HepG2 (cell line): ENCODE measurements around the gene ILRUN. TPM values are rescaled to one million over a fixed set of nuclear protein-coding genes. Genes with fewer than 3 reads are reported as not detected.
A peak's percentile ranks its signal among the peaks of the same experiment; 100 is the strongest.

ENCODE experiments used
- ARID2 ChIP-seq: sonication (generic); formaldehyde crosslinking; IDR thresholded peaks from 2 replicates; pipeline ENCODE4 v1.8.1; 2022; ENCODE audit warnings: mild to moderate bottlenecking, missing genetic modification reagents, borderline replicate concordance
- HNRNPK ChIP-seq: fragments of 200-400 bp; formaldehyde crosslinking; IDR thresholded peaks from 2 replicates; pipeline ENCODE4 v1.6.1; 2018; ENCODE audit warnings: low read length, low read depth, moderate library complexity, mild to moderate bottlenecking; ENCODE audit not compliant: poor library complexity, severe bottlenecking
- MAFG ChIP-seq: sonication (generic); formaldehyde crosslinking; IDR thresholded peaks from 2 replicates; pipeline ENCODE4 v1.5.1; 2020; ENCODE audit warnings: mild to moderate bottlenecking, missing genetic modification reagents
- NFIB ChIP-seq: sonication (generic); formaldehyde crosslinking; IDR thresholded peaks from 2 replicates; pipeline ENCODE4 v1.9.0; 2021; ENCODE audit warnings: missing genetic modification reagents, mild to moderate bottlenecking, borderline replicate concordance
- SATB2 ChIP-seq: sonication (generic); formaldehyde crosslinking; IDR thresholded peaks from 2 replicates; pipeline ENCODE4 v1.5.0; 2020; ENCODE audit warnings: missing genetic modification reagents
- U2AF1 ChIP-seq: fragments of 200-400 bp; formaldehyde crosslinking; optimal IDR thresholded peaks from 2 replicates; pipeline ENCODE3; 2017; ENCODE audit warnings: mild to moderate bottlenecking, low read depth, low read length
- ZMYM3 ChIP-seq: sonication (generic); formaldehyde crosslinking; IDR thresholded peaks from 2 replicates; pipeline ENCODE4 v1.5.1; 2020; ENCODE audit warnings: mild to moderate bottlenecking, missing genetic modification reagents
- ZNF501 ChIP-seq: sonication (generic); formaldehyde crosslinking; IDR thresholded peaks from 2 replicates; pipeline ENCODE4 v1.5.1; 2020; ENCODE audit warnings: mild to moderate bottlenecking, moderate library complexity, missing genetic modification reagents
- ZNF564 ChIP-seq: sonication (generic); formaldehyde crosslinking; IDR thresholded peaks from 2 replicates; pipeline ENCODE4 v1.8.1; 2023; ENCODE audit warnings: mild to moderate bottlenecking, missing genetic modification reagents
- ZNF569 ChIP-seq: sonication (generic); formaldehyde crosslinking; IDR thresholded peaks from 2 replicates; pipeline ENCODE4 v1.5.0; 2020; ENCODE audit warnings: mild to moderate bottlenecking, missing genetic modification reagents, moderate library complexity, borderline replicate concordance
- ZNF790 ChIP-seq: sonication (generic); formaldehyde crosslinking; IDR thresholded peaks from 2 replicates; pipeline ENCODE4 v1.8.0; 2022; ENCODE audit warnings: missing genetic modification reagents, mild to moderate bottlenecking, borderline replicate concordance
- ZNF891 ChIP-seq: sonication (generic); formaldehyde crosslinking; IDR thresholded peaks from 2 replicates; pipeline ENCODE4 v1.5.0; 2020; ENCODE audit warnings: mild to moderate bottlenecking, missing genetic modification reagents
- ZSCAN25 ChIP-seq: sonication (generic); formaldehyde crosslinking; IDR thresholded peaks from 2 replicates; pipeline ENCODE4 v1.8.0; 2022; ENCODE audit warnings: mild to moderate bottlenecking, missing genetic modification reagents
- polyA plus RNA-seq, 8 experiments: library from polyadenylated mRNA; depleted of rRNA in 3 of 8; stranded (reverse) in 7 of 8; unstranded in 1 of 8; fragments of >200 nt; fragmentation: Illumina TruSeq in 4 of 8; extraction: Trizol in 4 of 8; gene quantifications; 2 replicates each; pipeline versions ENCODE4 v1.2.1 to v1.2.3, GENCODE V29; 2011 to 2016; ENCODE audit warnings: low read depth in 4 of 8, missing spikeins in 1 of 8, mixed read lengths in 1 of 8; ENCODE audit not compliant: insufficient read depth in 1 of 8
- total RNA-seq, 5 experiments: library from RNA; depleted of rRNA; stranded (reverse); fragments of >200 nt; fragmentation: Illumina TruSeq; extraction: Trizol; gene quantifications; 2 replicates each; pipeline ENCODE4 v1.2.3, GENCODE V29; 2016; ENCODE audit warnings: low read depth in 1 of 5
- TF ChIP-seq, protein P1 (sequence below): sonication (generic); formaldehyde crosslinking; IDR thresholded peaks from 2 replicates; pipeline ENCODE4 v1.5.1; 2020; ENCODE audit warnings: mild to moderate bottlenecking, missing genetic modification reagents, borderline replicate concordance
- TF ChIP-seq, protein P2 (sequence below): sonication (generic); formaldehyde crosslinking; IDR thresholded peaks from 2 replicates; pipeline ENCODE4 v1.8.1; 2023; ENCODE audit warnings: mild to moderate bottlenecking, inconsistent platforms, moderate library complexity, missing genetic modification reagents, borderline replicate concordance
- TF ChIP-seq, protein P3 (sequence below): sonication (generic); formaldehyde crosslinking; IDR thresholded peaks from 2 replicates; pipeline ENCODE4 v1.5.0; 2020; ENCODE audit warnings: missing genetic modification reagents
- TF ChIP-seq, protein P4 (sequence below): sonication (generic); formaldehyde crosslinking; IDR thresholded peaks from 2 replicates; pipeline ENCODE4 v1.5.1; 2020; ENCODE audit warnings: mild to moderate bottlenecking, missing genetic modification reagents, moderate library complexity
- TF ChIP-seq, protein P5 (sequence below): sonication (generic); formaldehyde crosslinking; conservative IDR thresholded peaks from 2 replicates; pipeline ENCODE4 v1.4.0; 2020; ENCODE audit warnings: missing genetic modification reagents

The ILRUN gene
- total and polyA plus RNA-seq, 2 of the 13 experiments (the other 11 are each of a cell fraction or from before 2014, with no cell fraction given) = 45.5 to 66.6 TPM

DNA sequence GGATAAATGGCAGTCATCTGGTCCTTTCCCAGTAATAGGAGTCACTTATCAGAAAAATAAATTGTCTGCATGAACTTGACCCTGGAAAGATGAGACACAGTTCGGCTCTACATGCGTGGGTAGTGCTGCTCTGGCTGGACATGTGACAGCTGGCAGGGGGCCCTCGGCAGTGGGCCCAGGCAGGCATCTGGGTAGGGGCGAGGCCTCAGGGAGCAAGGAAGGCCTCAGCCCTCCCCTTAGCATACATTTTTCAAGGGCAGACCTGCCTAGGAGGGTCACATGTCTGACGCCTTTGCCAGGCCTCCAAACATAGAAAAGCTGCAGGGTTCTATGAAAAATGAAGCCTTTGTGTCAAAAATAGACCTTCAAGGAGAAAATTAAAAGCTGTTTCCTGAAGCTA is 12.8 kb upstream of the ILRUN start (continued):
- no peak for TF ChIP-seq HNRNPK
- TF ChIP-seq ZNF891 = no peak
- TF ChIP-seq ZMYM3 (CRISPR knock-in tag) = no peak
- TF ChIP-seq, protein P1, sequence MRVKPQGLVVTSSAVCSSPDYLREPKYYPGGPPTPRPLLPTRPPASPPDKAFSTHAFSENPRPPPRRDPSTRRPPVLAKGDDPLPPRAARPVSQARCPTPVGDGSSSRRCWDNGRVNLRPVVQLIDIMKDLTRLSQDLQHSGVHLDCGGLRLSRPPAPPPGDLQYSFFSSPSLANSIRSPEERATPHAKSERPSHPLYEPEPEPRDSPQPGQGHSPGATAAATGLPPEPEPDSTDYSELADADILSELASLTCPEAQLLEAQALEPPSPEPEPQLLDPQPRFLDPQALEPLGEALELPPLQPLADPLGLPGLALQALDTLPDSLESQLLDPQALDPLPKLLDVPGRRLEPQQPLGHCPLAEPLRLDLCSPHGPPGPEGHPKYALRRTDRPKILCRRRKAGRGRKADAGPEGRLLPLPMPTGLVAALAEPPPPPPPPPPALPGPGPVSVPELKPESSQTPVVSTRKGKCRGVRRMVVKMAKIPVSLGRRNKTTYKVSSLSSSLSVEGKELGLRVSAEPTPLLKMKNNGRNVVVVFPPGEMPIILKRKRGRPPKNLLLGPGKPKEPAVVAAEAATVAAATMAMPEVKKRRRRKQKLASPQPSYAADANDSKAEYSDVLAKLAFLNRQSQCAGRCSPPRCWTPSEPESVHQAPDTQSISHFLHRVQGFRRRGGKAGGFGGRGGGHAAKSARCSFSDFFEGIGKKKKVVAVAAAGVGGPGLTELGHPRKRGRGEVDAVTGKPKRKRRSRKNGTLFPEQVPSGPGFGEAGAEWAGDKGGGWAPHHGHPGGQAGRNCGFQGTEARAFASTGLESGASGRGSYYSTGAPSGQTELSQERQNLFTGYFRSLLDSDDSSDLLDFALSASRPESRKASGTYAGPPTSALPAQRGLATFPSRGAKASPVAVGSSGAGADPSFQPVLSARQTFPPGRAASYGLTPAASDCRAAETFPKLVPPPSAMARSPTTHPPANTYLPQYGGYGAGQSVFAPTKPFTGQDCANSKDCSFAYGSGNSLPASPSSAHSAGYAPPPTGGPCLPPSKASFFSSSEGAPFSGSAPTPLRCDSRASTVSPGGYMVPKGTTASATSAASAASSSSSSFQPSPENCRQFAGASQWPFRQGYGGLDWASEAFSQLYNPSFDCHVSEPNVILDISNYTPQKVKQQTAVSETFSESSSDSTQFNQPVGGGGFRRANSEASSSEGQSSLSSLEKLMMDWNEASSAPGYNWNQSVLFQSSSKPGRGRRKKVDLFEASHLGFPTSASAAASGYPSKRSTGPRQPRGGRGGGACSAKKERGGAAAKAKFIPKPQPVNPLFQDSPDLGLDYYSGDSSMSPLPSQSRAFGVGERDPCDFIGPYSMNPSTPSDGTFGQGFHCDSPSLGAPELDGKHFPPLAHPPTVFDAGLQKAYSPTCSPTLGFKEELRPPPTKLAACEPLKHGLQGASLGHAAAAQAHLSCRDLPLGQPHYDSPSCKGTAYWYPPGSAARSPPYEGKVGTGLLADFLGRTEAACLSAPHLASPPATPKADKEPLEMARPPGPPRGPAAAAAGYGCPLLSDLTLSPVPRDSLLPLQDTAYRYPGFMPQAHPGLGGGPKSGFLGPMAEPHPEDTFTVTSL (CRISPR knock-in tag) = no peak
- TF ChIP-seq U2AF1 = no peak
- no peak for TF ChIP-seq ZNF501 (CRISPR knock-in tag)
- no peak for TF ChIP-seq ZNF790 (CRISPR knock-in tag)
- TF ChIP-seq NFIB = no peak
- TF ChIP-seq, protein P2, sequence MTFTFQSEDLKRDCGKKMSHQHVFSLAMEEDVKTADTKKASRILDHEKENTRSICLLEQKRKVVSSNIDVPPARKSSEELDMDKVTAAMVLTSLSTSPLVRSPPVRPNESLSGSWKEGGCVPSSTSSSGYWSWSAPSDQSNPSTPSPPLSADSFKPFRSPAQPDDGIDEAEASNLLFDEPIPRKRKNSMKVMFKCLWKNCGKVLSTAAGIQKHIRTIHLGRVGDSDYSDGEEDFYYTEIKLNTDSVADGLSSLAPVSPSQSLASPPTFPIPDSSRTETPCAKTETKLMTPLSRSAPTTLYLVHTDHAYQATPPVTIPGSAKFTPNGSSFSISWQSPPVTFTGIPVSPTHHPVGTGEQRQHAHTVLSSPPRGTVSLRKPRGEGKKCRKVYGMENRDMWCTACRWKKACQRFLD (CRISPR knock-in tag) = no peak
- no peak for TF ChIP-seq ARID2
- peak; percentile 92 for TF ChIP-seq ZSCAN25
- TF ChIP-seq, protein P3, sequence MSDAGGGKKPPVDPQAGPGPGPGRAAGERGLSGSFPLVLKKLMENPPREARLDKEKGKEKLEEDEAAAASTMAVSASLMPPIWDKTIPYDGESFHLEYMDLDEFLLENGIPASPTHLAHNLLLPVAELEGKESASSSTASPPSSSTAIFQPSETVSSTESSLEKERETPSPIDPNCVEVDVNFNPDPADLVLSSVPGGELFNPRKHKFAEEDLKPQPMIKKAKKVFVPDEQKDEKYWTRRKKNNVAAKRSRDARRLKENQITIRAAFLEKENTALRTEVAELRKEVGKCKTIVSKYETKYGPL (CRISPR knock-in tag) = no peak
- TF ChIP-seq SATB2 (CRISPR knock-in tag) = no peak
- no peak for TF ChIP-seq MAFG (CRISPR knock-in tag)
- TF ChIP-seq, protein P4, sequence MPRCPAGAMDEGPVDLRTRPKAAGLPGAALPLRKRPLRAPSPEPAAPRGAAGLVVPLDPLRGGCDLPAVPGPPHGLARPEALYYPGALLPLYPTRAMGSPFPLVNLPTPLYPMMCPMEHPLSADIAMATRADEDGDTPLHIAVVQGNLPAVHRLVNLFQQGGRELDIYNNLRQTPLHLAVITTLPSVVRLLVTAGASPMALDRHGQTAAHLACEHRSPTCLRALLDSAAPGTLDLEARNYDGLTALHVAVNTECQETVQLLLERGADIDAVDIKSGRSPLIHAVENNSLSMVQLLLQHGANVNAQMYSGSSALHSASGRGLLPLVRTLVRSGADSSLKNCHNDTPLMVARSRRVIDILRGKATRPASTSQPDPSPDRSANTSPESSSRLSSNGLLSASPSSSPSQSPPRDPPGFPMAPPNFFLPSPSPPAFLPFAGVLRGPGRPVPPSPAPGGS (CRISPR knock-in tag) = no peak
- TF ChIP-seq ZNF569 (CRISPR knock-in tag) = no peak
- TF ChIP-seq, protein P5, sequence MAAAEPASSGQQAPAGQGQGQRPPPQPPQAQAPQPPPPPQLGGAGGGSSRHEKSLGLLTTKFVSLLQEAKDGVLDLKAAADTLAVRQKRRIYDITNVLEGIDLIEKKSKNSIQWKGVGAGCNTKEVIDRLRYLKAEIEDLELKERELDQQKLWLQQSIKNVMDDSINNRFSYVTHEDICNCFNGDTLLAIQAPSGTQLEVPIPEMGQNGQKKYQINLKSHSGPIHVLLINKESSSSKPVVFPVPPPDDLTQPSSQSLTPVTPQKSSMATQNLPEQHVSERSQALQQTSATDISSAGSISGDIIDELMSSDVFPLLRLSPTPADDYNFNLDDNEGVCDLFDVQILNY (CRISPR knock-in tag) = no peak
- TF ChIP-seq ZNF564 (CRISPR knock-in tag) = no peak
